T-cell (primary cell): ENCODE results near the gene RTP3. TPM values are rescaled to one million over a fixed set of nuclear protein-coding genes. Genes with fewer than 3 reads are reported as not detected.
"Not testable (repeated sequence)": the region's sequence is repeated elsewhere in the genome, so short reads cannot be mapped to it uniquely, and the experiment has no call there.

Experiments used
- ATAC-seq, 4 experiments: fragments of 200-7000 bp in 3 of 4; fragments of 150-1000 bp in 1 of 4; cut with Tn5 transposase; replicated peaks in 1 of 4; 1 replicate in 3 of 4; 2 replicates in 1 of 4; pipeline ENCODE4 v1.10.0; 2021; ENCODE audit warnings: moderate library complexity in 3 of 4, mild to moderate bottlenecking in 2 of 4, moderate number of reproducible peaks in 1 of 4
- CTCF ChIA-PET, 2 donors: fragments of 300-600 bp; sonication (Branson Sonifier 250); formaldehyde crosslinking; loops; one replicate each; lab custom pipeline; 2022; ENCODE audit warnings: antibody characterized with exemption in 2 of 2; lab: Charles Lee
- POLR2A ChIA-PET, 2 donors: fragments of 300-600 bp; sonication (Branson Sonifier 250); formaldehyde crosslinking; loops; one replicate each; lab custom pipeline; 2022; ENCODE audit warnings: antibody characterized with exemption in 2 of 2; lab: Charles Lee
- DNase-seq, 35 experiments: peaks; one replicate each; pipeline versions ENCODE4 v3.0.0 to v3.0.0-alpha.2; 2013 to 2023
- H3K27ac ChIP-seq: one replicate; pipeline ENCODE4 v1.5.1; 2013; ENCODE audit warnings: low read length
- H3K27me3 ChIP-seq, 2 experiments: replicated peaks in 1 of 2; 1 replicate in 1 of 2; 2 replicates in 1 of 2; pipeline versions ENCODE4 v1.6.1 to v1.7.0; 2013; ENCODE audit warnings: low read length in 1 of 2, mixed read lengths in 1 of 2; ENCODE audit not compliant: control insufficient read depth in 2 of 2, insufficient read depth in 2 of 2; ENCODE audit errors: extremely low read depth in 1 of 2
- H3K36me3 ChIP-seq, 2 donors: 1 replicate in 1 of 2; 2 replicates in 1 of 2; pipeline versions ENCODE4 v1.6.1 to v1.7.0; 2013; ENCODE audit warnings: low read length in 1 of 2; ENCODE audit not compliant: control insufficient read depth in 2 of 2, insufficient read depth in 1 of 2; ENCODE audit errors: extremely low read depth in 1 of 2
- H3K4me1 ChIP-seq, 2 experiments: 1 replicate in 1 of 2; 2 replicates in 1 of 2; pipeline versions ENCODE4 v1.6.1 to v1.7.0; 2013; ENCODE audit warnings: low read length in 2 of 2, mixed read lengths in 1 of 2; ENCODE audit not compliant: insufficient read depth in 2 of 2, control insufficient read depth in 1 of 2; ENCODE audit errors: extremely low read depth in 1 of 2
- H3K4me3 ChIP-seq, 2 donors: 1 replicate in 1 of 2; 2 replicates in 1 of 2; pipeline versions ENCODE4 v1.5.1 to v1.7.0; 2013; ENCODE audit warnings: mild to moderate bottlenecking in 2 of 2, low read length in 1 of 2, moderate library complexity in 1 of 2; ENCODE audit not compliant: control insufficient read depth in 1 of 2; ENCODE audit errors: extremely low read depth in 1 of 2
- H3K9me3 ChIP-seq: 2 replicates; pipeline ENCODE4 v1.7.0; 2013
- H3K27ac Mint-ChIP-seq, 2 donors: one replicate each; pipeline ENCODE4 v1.8.0; 2020 to 2021; ENCODE audit warnings: mild to moderate bottlenecking in 2 of 2, mixed read lengths in 2 of 2
- H3K27me3 Mint-ChIP-seq, 2 donors: one replicate each; pipeline ENCODE4 v1.8.0; 2021 to 2022; ENCODE audit warnings: mixed read lengths in 2 of 2
- H3K36me3 Mint-ChIP-seq: one replicate; pipeline ENCODE4 v1.8.0; 2021; ENCODE audit warnings: mixed read lengths
- H3K4me1 Mint-ChIP-seq, 3 donors: one replicate each; pipeline ENCODE4 v1.8.0; 2020 to 2022; ENCODE audit warnings: mixed read lengths in 3 of 3, mild to moderate bottlenecking in 1 of 3
- H3K4me3 Mint-ChIP-seq, 3 donors: one replicate each; pipeline ENCODE4 v1.8.0; 2020 to 2022; ENCODE audit warnings: mild to moderate bottlenecking in 3 of 3, mixed read lengths in 3 of 3, moderate library complexity in 3 of 3
- H3K9me3 Mint-ChIP-seq, 3 donors: one replicate each; pipeline ENCODE4 v1.8.0; 2020 to 2022; ENCODE audit warnings: mixed read lengths in 3 of 3
- WGBS: methylation state at CpG from one replicate; pipeline ENCODE4 v1.1.5; 2013; ENCODE audit warnings: missing lambda C conversion rate; ENCODE audit not compliant: insufficient coverage; 5-methylcytosine and 5-hydroxymethylcytosine counted together
- total RNA-seq, 35 experiments: library from RNA in 6 of 35; stranded (reverse) in 6 of 35; fragments of 120-200 nt in 1 of 35; gene quantifications; one replicate each; pipeline versions ENCODE4 v1.2.1 to v1.2.4 and lab custom pipeline; 2013 to 2026

The RTP3 gene
- total RNA-seq, 5 donors from 2014 or later (not counting 1 experiment from before 2014, with no cell fraction given), result not detected

- H3K27ac ChIP-seq, result peak overlapping the region; percentile 66
- DNase-seq, H3K27me3 Mint-ChIP-seq, H3K27me3 ChIP-seq, H3K36me3 Mint-ChIP-seq, POLR2A ChIA-PET, H3K36me3 ChIP-seq, H3K9me3 Mint-ChIP-seq, H3K9me3 ChIP-seq, H3K4me3 ChIP-seq: not testable (repeated sequence)
- CTCF ChIA-PET, result interaction anchor here (0.9 to 2.4 kb wide), 10 partner anchors 18 to 91 kb away, joined by 3 to 48 read pairs (median 4); partner anchors contain the start of gene RTP3 (in 1 of the 2)
- H3K4me1 ChIP-seq, result peaks cover 38 to 44% of the 10 kb centered on the region in 2 experiments
- Mint-ChIP-seq H3K27ac (peak overlapping the region; percentile 90 to 91), H3K4me1 (peaks cover 62 to 81% (median 70%) of the 10 kb centered on the region in 3 donors), H3K4me3 (peak overlapping the region; percentile 60 to 62 (median 62))
- 17% methylated on average over 1 of the region's 5 CpGs for WGBS
- ATAC-seq, result peak in 1 of 4 experiments; percentile 7
These were observed 40.6 kb downstream of the RTP3 start for GRCh38 chr3:46538425-46538802.

GRCh38 chr3:46538803-46539442, 41.1 kb downstream of the RTP3 start:
- peak; percentile 95 to 96 (median 95) for ATAC-seq
- Histone ChIP-seq H3K36me3 (no peaks in the 10 kb centered on the region), H3K27ac (peak overlapping the region; percentile 66), H3K27me3 (no peaks in the 10 kb centered on the region), H3K4me1 (peaks cover 38 to 44% of the 10 kb centered on the region in 2 experiments), H3K4me3 (peak overlapping the region; percentile 17 to 59), H3K9me3 (no peaks in the 10 kb centered on the region)
- Mint-ChIP-seq H3K9me3 (no peaks in the 10 kb centered on the region), H3K27ac (peak overlapping the region; percentile 90 to 91), H3K4me1 (peaks cover 57 to 82% (median 70%) of the 10 kb centered on the region in 3 donors), H3K4me3 (peak overlapping the region; percentile 60 to 62 (median 62)), H3K27me3 (no peaks in the 10 kb centered on the region), H3K36me3 (no peaks in the 10 kb centered on the region)
- peak; percentile 68 to 93 (median 86) for DNase-seq
- ChIA-PET CTCF (interaction anchor here (0.7 to 2.4 kb wide), 10 partner anchors 18 to 340 kb away, joined by 3 to 48 read pairs (median 4); no protein-coding TSS in a partner anchor), POLR2A (no interaction called here)
- WGBS, result 0% methylated on average over 3 of the region's 14 CpGs

- peak overlapping the region; percentile 90 to 91 for H3K27ac Mint-ChIP-seq
- ChIA-PET CTCF (interaction anchor here (0.7 to 2.4 kb wide), 10 partner anchors 9 to 340 kb away, joined by 3 to 48 read pairs (median 4); no protein-coding TSS in a partner anchor), POLR2A (no interaction called here)
- WGBS, result 81% methylated on average over 7 of the region's 9 CpGs
- peak overlapping the region; percentile 17 to 59 for H3K4me3 ChIP-seq
- H3K36me3 Mint-ChIP-seq, result no peaks in the 10 kb centered on the region
- peaks cover 51 to 77% (median 70%) of the 10 kb centered on the region in 3 donors for H3K4me1 Mint-ChIP-seq
- H3K4me1 ChIP-seq, result peaks cover 38 to 44% of the 10 kb centered on the region in 2 experiments
- no peaks in the 10 kb centered on the region for H3K27me3 ChIP-seq
- H3K4me3 Mint-ChIP-seq, result peak overlapping the region; percentile 60 to 62 (median 62)
- no peaks in the 10 kb centered on the region for H3K36me3 ChIP-seq
- DNase-seq (no peak), ATAC-seq (no peak)
- no peaks in the 10 kb centered on the region for H3K9me3 ChIP-seq
- H3K27ac ChIP-seq, result peak overlapping the region; percentile 66
- no peaks in the 10 kb centered on the region for H3K27me3 Mint-ChIP-seq
- no peaks in the 10 kb centered on the region for H3K9me3 Mint-ChIP-seq
These were observed 41.7 kb downstream of the RTP3 start for GRCh38 chr3:46539443-46540005.

GRCh38 chr3:46540550-46540949, 42.8 kb downstream of the RTP3 start:
- Mint-ChIP-seq H3K36me3 (no peaks in the 10 kb centered on the region), H3K4me1 (peaks cover 55 to 77% (median 74%) of the 10 kb centered on the region in 3 donors), H3K27me3 (no peaks in the 10 kb centered on the region), H3K9me3 (no peaks in the 10 kb centered on the region), H3K27ac (peak overlapping the region; percentile 69 to 91), H3K4me3 (peak overlapping the region in 1 of 3 donors; percentile 62)
- ATAC-seq (no peak), DNase-seq (no peak)
- CTCF ChIA-PET, result interaction anchor here in 1 of 2 donors (0.6 to 0.7 kb wide), 3 partner anchors 8 to 327 kb away, joined by 3 to 4 read pairs (median 3); no protein-coding TSS in a partner anchor
- Histone ChIP-seq H3K4me3 (no peak overlapping the region), H3K9me3 (no peaks in the 10 kb centered on the region), H3K27ac (no peak overlapping the region), H3K36me3 (no peaks in the 10 kb centered on the region), H3K4me1 (peaks cover 40 to 45% of the 10 kb centered on the region in 2 experiments), H3K27me3 (no peaks in the 10 kb centered on the region)
- POLR2A ChIA-PET, result no interaction called here
- WGBS, result 95% methylated on average over 3 of the region's 4 CpGs

- Mint-ChIP-seq H3K36me3 (no peaks in the 10 kb centered on the region), H3K27ac (peak overlapping the region; percentile 34 to 57), H3K4me3 (peak overlapping the region in 1 of 3 donors; percentile 17), H3K27me3 (no peaks in the 10 kb centered on the region), H3K9me3 (no peaks in the 10 kb centered on the region), H3K4me1 (peaks cover 58 to 77% (median 72%) of the 10 kb centered on the region in 3 donors)
- WGBS, result no CpG with 5 or more reads among the region's 1 CpG
- DNase-seq (no peak), ATAC-seq (no peak)
- peaks cover 49 to 52% of the 10 kb centered on the region in 2 experiments for H3K4me1 ChIP-seq
- no peaks in the 10 kb centered on the region for H3K36me3 ChIP-seq
- no peak overlapping the region for H3K4me3 ChIP-seq
- ChIA-PET CTCF (interaction anchor here (0.7 to 1.1 kb wide), 3 partner anchors 17 to 90 kb away, joined by 3 to 4 read pairs (median 3); no protein-coding TSS in a partner anchor), POLR2A (interaction anchor here in 1 of 2 donors (0.6 kb wide), 1 partner anchor 505 kb away, joined by 4 read pairs; no protein-coding TSS in a partner anchor)
- no peaks in the 10 kb centered on the region for H3K9me3 ChIP-seq
- no peaks in the 10 kb centered on the region for H3K27me3 ChIP-seq
- no peak overlapping the region for H3K27ac ChIP-seq
These were observed 44.1 kb downstream of the RTP3 start for GRCh38 chr3:46541835-46542234.

- Mint-ChIP-seq H3K36me3 (no peaks in the 10 kb centered on the region), H3K4me1 (peaks cover 60 to 73% (median 69%) of the 10 kb centered on the region in 3 donors), H3K27me3 (no peaks in the 10 kb centered on the region), H3K4me3 (no peak overlapping the region), H3K27ac (peak overlapping the region in 1 of 2 donors; percentile 80), H3K9me3 (no peaks in the 10 kb centered on the region)
- ATAC-seq (no peak), DNase-seq (no peak)
- no peaks in the 10 kb centered on the region for H3K36me3 ChIP-seq
- POLR2A ChIA-PET, result interaction anchor here in 1 of 2 donors (0.6 kb wide), 2 partner anchors 42 to 505 kb away, joined by 3 to 4 read pairs; no protein-coding TSS in a partner anchor
- no CpG with 5 or more reads among the region's 2 CpGs for WGBS
- CTCF ChIA-PET, result interaction anchor here (0.7 to 1.1 kb wide), 3 partner anchors 16 to 681 kb away, joined by 3 to 4 read pairs (median 3); no protein-coding TSS in a partner anchor
- H3K9me3 ChIP-seq, result no peaks in the 10 kb centered on the region
- no peaks in the 10 kb centered on the region for H3K27me3 ChIP-seq
- H3K4me1 ChIP-seq, result peaks cover 48 to 49% of the 10 kb centered on the region in 2 experiments
- H3K4me3 ChIP-seq, result no peak overlapping the region
- H3K27ac ChIP-seq, result no peak overlapping the region
These were observed 44.6 kb downstream of the RTP3 start for GRCh38 chr3:46542344-46542743.
